ENCODE data around the gene GJD4.

DNA sequence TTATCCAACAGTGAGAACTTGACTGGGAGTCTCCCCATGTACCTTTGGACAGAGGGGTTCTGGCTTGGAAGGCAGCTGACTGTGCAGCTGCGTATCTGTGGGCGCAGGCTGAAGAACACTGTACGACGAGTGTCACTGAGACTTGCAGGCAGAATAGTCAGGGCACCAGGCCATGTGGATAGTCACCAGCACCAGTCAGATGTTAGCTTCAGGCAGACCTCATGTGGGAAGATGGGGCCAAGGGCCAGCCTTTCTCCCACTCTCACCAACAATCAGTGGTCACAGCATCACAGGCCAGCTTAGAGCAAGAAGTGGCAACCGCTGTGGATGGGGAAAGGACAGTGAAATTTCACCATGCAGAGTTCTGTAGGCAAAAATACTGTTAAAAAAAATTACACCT is 43.4 kb upstream of the GJD4 start:
- TF ChIP-seq, protein P1, sequence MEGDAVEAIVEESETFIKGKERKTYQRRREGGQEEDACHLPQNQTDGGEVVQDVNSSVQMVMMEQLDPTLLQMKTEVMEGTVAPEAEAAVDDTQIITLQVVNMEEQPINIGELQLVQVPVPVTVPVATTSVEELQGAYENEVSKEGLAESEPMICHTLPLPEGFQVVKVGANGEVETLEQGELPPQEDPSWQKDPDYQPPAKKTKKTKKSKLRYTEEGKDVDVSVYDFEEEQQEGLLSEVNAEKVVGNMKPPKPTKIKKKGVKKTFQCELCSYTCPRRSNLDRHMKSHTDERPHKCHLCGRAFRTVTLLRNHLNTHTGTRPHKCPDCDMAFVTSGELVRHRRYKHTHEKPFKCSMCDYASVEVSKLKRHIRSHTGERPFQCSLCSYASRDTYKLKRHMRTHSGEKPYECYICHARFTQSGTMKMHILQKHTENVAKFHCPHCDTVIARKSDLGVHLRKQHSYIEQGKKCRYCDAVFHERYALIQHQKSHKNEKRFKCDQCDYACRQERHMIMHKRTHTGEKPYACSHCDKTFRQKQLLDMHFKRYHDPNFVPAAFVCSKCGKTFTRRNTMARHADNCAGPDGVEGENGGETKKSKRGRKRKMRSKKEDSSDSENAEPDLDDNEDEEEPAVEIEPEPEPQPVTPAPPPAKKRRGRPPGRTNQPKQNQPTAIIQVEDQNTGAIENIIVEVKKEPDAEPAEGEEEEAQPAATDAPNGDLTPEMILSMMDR (IDR thresholded peaks at IDR 0.05), result no peak
- no peak for TF ChIP-seq POLR2A (IDR thresholded peaks at IDR 0.05; ENCODE audit: low read depth)
- TF ChIP-seq POLR2AphosphoS5 (IDR thresholded peaks at IDR 0.05), result no peak
- TF ChIP-seq EP300 (IDR thresholded peaks at IDR 0.05), result no peak
